Epithelial cell of esophagus (primary cell): Measurements from ENCODE around the gene MYL5.

Experiments
- DNase-seq: peaks from one replicate; pipeline ENCODE4 v3.0.0; 2010; ENCODE audit warnings: low read depth
- H3K4me3 ChIP-seq: 2 replicates; pipeline ENCODE4 v1.5.1; 2011; ENCODE audit warnings: mild to moderate bottlenecking, low read length, control low read depth
- CTCF ChIP-seq: IDR thresholded peaks from 2 replicates; pipeline ENCODE4 v1.5.1; 2011; ENCODE audit warnings: low read depth, mild to moderate bottlenecking, low read length, control low read depth, inconsistent platforms; ENCODE audit not compliant: insufficient read depth; ENCODE audit errors: missing control alignments

Gene MYL5

GRCh38 chr4:628311-628741, 46.0 kb upstream of the MYL5 start:
- no peak overlapping the region for H3K4me3 ChIP-seq
- TF ChIP-seq CTCF, result no peak
- no peak for DNase-seq

GRCh38 chr4:628821-629635, 45.3 kb upstream of the MYL5 start:
- H3K4me3 ChIP-seq, result no peak overlapping the region
- no peak for DNase-seq
- TF ChIP-seq CTCF, result no peak

- no peak for DNase-seq
- H3K4me3 ChIP-seq, result no peak overlapping the region
- TF ChIP-seq CTCF, result no peak
These were observed 44.8 kb upstream of the MYL5 start for GRCh38 chr4:629636-629914.

GRCh38 chr4:629915-630641, 44.3 kb upstream of the MYL5 start:
- no peak for TF ChIP-seq CTCF
- no peak for DNase-seq
- no peak overlapping the region for H3K4me3 ChIP-seq

- TF ChIP-seq CTCF, result no peak
- no peak for DNase-seq
- no peak overlapping the region for H3K4me3 ChIP-seq
These were observed 43.7 kb upstream of the MYL5 start for GRCh38 chr4:630656-631055.

GRCh38 chr4:632196-632790, 42.0 kb upstream of the MYL5 start:
- DNase-seq, result no peak
- TF ChIP-seq CTCF, result no peak
- no peak overlapping the region for H3K4me3 ChIP-seq

- no peak for DNase-seq
- H3K4me3 ChIP-seq, result no peak overlapping the region
- no peak for TF ChIP-seq CTCF
These were observed 41.4 kb upstream of the MYL5 start for GRCh38 chr4:632926-633325.
